Transverse colon (tissue), 4 donors: ENCODE measurements around the gene ENGASE.

Experiments used
- EP300 ChIP-seq: sonication (generic); formaldehyde crosslinking; IDR thresholded peaks from one replicate; pipeline ENCODE4 v1.6.1; 2017; ENCODE audit warnings: antibody characterized with exemption, low read depth
- POLR2A ChIP-seq: fragments of 450-650 bp; IDR thresholded peaks from one replicate; pipeline ENCODE4 v1.6.1; 2016; ENCODE audit warnings: antibody characterized with exemption, mild to moderate bottlenecking, moderate library complexity
- POLR2AphosphoS5 ChIP-seq, 3 donors: sonication (generic); formaldehyde crosslinking; IDR thresholded peaks; one replicate each; pipeline ENCODE4 v1.6.1; 2016; ENCODE audit warnings: antibody characterized with exemption in 3 of 3
- TF ChIP-seq, protein P1 (sequence below), 5 experiments: fragments of 200-600 bp in 3 of 5; fragments of 450-650 bp in 2 of 5; sonication (generic) in 3 of 5; IDR thresholded peaks; 1 replicate in 2 of 5; 2 replicates in 3 of 5; pipeline ENCODE4 v1.5.1; 2016 to 2017; ENCODE audit warnings: antibody characterized with exemption in 5 of 5, inconsistent platforms in 3 of 5, mild to moderate bottlenecking in 2 of 5, moderate library complexity in 1 of 5

GRCh38 chr17:79036181-79036580 is 38.4 kb upstream of the ENGASE start:
- TF ChIP-seq, protein P1, sequence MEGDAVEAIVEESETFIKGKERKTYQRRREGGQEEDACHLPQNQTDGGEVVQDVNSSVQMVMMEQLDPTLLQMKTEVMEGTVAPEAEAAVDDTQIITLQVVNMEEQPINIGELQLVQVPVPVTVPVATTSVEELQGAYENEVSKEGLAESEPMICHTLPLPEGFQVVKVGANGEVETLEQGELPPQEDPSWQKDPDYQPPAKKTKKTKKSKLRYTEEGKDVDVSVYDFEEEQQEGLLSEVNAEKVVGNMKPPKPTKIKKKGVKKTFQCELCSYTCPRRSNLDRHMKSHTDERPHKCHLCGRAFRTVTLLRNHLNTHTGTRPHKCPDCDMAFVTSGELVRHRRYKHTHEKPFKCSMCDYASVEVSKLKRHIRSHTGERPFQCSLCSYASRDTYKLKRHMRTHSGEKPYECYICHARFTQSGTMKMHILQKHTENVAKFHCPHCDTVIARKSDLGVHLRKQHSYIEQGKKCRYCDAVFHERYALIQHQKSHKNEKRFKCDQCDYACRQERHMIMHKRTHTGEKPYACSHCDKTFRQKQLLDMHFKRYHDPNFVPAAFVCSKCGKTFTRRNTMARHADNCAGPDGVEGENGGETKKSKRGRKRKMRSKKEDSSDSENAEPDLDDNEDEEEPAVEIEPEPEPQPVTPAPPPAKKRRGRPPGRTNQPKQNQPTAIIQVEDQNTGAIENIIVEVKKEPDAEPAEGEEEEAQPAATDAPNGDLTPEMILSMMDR (IDR thresholded peaks at IDR 0.05) = no peak
- TF ChIP-seq EP300 = no peak
- TF ChIP-seq POLR2A = no peak
- no peak for TF ChIP-seq POLR2AphosphoS5 (IDR thresholded peaks at IDR 0.05)
